H9 (cell line): Measurements from ENCODE around the gene JPT2. TPM values are rescaled to one million over a fixed set of nuclear protein-coding genes. Genes with fewer than 3 reads are reported as not detected.

Source experiments
- DNase-seq: peaks from one replicate; pipeline ENCODE4 v3.0.0-alpha.2; 2017
- H2AFZ ChIP-seq: one replicate; pipeline ENCODE4 v1.6.1; 2013; ENCODE audit warnings: mild to moderate bottlenecking, low read length, control low read depth, moderate library complexity
- H2AK5ac ChIP-seq: 2 replicates; pipeline ENCODE4 v1.6.1; 2013; ENCODE audit warnings: low read length, control low read depth, mixed read lengths; ENCODE audit not compliant: insufficient read length
- H2BK120ac ChIP-seq: one replicate; pipeline ENCODE4 v1.6.1; 2013; ENCODE audit warnings: low read depth, mild to moderate bottlenecking, low read length, control low read depth, inconsistent platforms; ENCODE audit not compliant: poor library complexity, severe bottlenecking
- H2BK12ac ChIP-seq: 2 replicates; pipeline ENCODE4 v1.6.1; 2013; ENCODE audit warnings: low read length, control low read depth, mixed read lengths, low read depth; ENCODE audit not compliant: insufficient read length
- H2BK15ac ChIP-seq: 2 replicates; pipeline ENCODE4 v1.6.1; 2013; ENCODE audit warnings: low read depth, low read length, control low read depth
- H2BK20ac ChIP-seq: one replicate; pipeline ENCODE4 v1.6.1; 2013; ENCODE audit warnings: low read depth, mild to moderate bottlenecking, low read length, control low read depth, inconsistent platforms; ENCODE audit not compliant: poor library complexity, severe bottlenecking
- H2BK5ac ChIP-seq: 2 replicates; pipeline ENCODE4 v1.6.1; 2013; ENCODE audit warnings: low read length, control low read depth, mixed read lengths; ENCODE audit not compliant: insufficient read length
- H3K14ac ChIP-seq: 2 replicates; pipeline ENCODE4 v1.6.1; 2013; ENCODE audit warnings: low read length, control low read depth; ENCODE audit not compliant: insufficient read depth
- H3K18ac ChIP-seq: 2 replicates; pipeline ENCODE4 v1.6.1; 2013; ENCODE audit warnings: low read depth, mild to moderate bottlenecking, mixed read lengths, low read length, control low read depth; ENCODE audit not compliant: insufficient read length
- H3K23ac ChIP-seq: 2 replicates; pipeline ENCODE4 v1.6.1; 2013; ENCODE audit warnings: low read length, control low read depth, mixed read lengths, low read depth; ENCODE audit not compliant: insufficient read length
- H3K23me2 ChIP-seq: 2 replicates; pipeline ENCODE4 v1.6.1; 2013; ENCODE audit warnings: low read depth, mild to moderate bottlenecking, mixed read lengths, low read length, control low read depth; ENCODE audit not compliant: insufficient read length, poor library complexity, severe bottlenecking
- H3K27ac ChIP-seq: 2 replicates; pipeline ENCODE4 v1.5.1; 2013; ENCODE audit warnings: low read length, control low read depth, mixed read lengths, low read depth; ENCODE audit not compliant: insufficient read length
- H3K27me3 ChIP-seq: 2 replicates; pipeline ENCODE4 v1.6.1; 2013; ENCODE audit warnings: low read length, control low read depth, inconsistent platforms; ENCODE audit not compliant: insufficient read depth
- H3K4ac ChIP-seq: 2 replicates; pipeline ENCODE4 v1.6.1; 2013; ENCODE audit warnings: low read depth, mild to moderate bottlenecking, control low read depth, inconsistent platforms, low read length, moderate library complexity
- H3K4me1 ChIP-seq: 2 replicates; pipeline ENCODE4 v1.6.1; 2013; ENCODE audit warnings: low read length, control low read depth, inconsistent platforms; ENCODE audit not compliant: insufficient read depth
- H3K4me2 ChIP-seq: 2 replicates; pipeline ENCODE4 v1.6.1; 2013; ENCODE audit warnings: low read length, control low read depth, mixed read lengths; ENCODE audit not compliant: insufficient read length, insufficient read depth
- H3K56ac ChIP-seq: 2 replicates; pipeline ENCODE4 v1.6.1; 2013; ENCODE audit warnings: low read depth, mild to moderate bottlenecking, mixed read lengths, low read length, control low read depth; ENCODE audit not compliant: insufficient read length
- H3K79me1 ChIP-seq: 2 replicates; pipeline ENCODE4 v1.6.1; 2013; ENCODE audit warnings: low read depth, mild to moderate bottlenecking, moderate library complexity, low read length, control low read depth, inconsistent platforms; ENCODE audit not compliant: insufficient read depth, poor library complexity, severe bottlenecking
- H3K79me2 ChIP-seq: 2 replicates; pipeline ENCODE4 v1.6.1; 2013; ENCODE audit warnings: low read length, control low read depth, inconsistent platforms; ENCODE audit not compliant: insufficient read depth
- H3K9ac ChIP-seq: 2 replicates; pipeline ENCODE4 v1.6.1; 2013; ENCODE audit warnings: low read length, control low read depth, mixed read lengths; ENCODE audit not compliant: insufficient read length; ENCODE audit errors: extremely low read depth
- H3K9me3 ChIP-seq: one replicate; pipeline ENCODE4 v1.6.1; 2013; ENCODE audit warnings: low read depth, low read length, inconsistent platforms; ENCODE audit not compliant: control insufficient read depth
- H3T11ph ChIP-seq: one replicate; pipeline ENCODE4 v1.6.1; 2013; ENCODE audit warnings: mild to moderate bottlenecking, low read length, control low read depth, inconsistent platforms
- H4K20me1 ChIP-seq: one replicate; pipeline ENCODE4 v1.6.1; 2013; ENCODE audit not compliant: control insufficient read depth, insufficient read length, insufficient read depth
- H4K5ac ChIP-seq: 2 replicates; pipeline ENCODE4 v1.6.1; 2013; ENCODE audit warnings: low read depth, mild to moderate bottlenecking, mixed read lengths, low read length, control low read depth; ENCODE audit not compliant: insufficient read length
- H4K8ac ChIP-seq: replicated peaks from 2 replicates; pipeline ENCODE4 v1.6.1; 2013; ENCODE audit warnings: low read length, control low read depth, mixed read lengths, low read depth; ENCODE audit not compliant: insufficient read length
- H4K91ac ChIP-seq: 2 replicates; pipeline ENCODE4 v1.6.1; 2013; ENCODE audit warnings: low read depth, mild to moderate bottlenecking, moderate library complexity, mixed read lengths, low read length, control low read depth; ENCODE audit not compliant: insufficient read length
- H3K27ac Mint-ChIP-seq, 3 experiments: 2 replicates in 2 of 3; 3 replicates in 1 of 3; pipeline ENCODE4 v1.8.0; 2020 to 2021; ENCODE audit warnings: mixed read lengths in 3 of 3, mild to moderate bottlenecking in 1 of 3, moderate library complexity in 1 of 3
- H3K27me3 Mint-ChIP-seq: 2 replicates; pipeline ENCODE4 v1.8.0; 2021; ENCODE audit warnings: low read depth, mild to moderate bottlenecking, moderate library complexity, mixed read lengths
- H3K36me3 Mint-ChIP-seq, 3 experiments: 2 replicates in 2 of 3; 3 replicates in 1 of 3; pipeline ENCODE4 v1.8.0; 2020 to 2021; ENCODE audit warnings: low read depth in 3 of 3, mixed read lengths in 3 of 3; ENCODE audit not compliant: insufficient read depth in 1 of 3
- H3K4me1 Mint-ChIP-seq, 2 experiments: 2 replicates each; pipeline ENCODE4 v1.8.0; 2020; ENCODE audit warnings: mixed read lengths in 2 of 2
- H3K4me3 Mint-ChIP-seq, 2 experiments: 2 replicates in 1 of 2; 3 replicates in 1 of 2; pipeline ENCODE4 v1.8.0; 2020 to 2021; ENCODE audit warnings: mild to moderate bottlenecking in 2 of 2, mixed read lengths in 2 of 2, moderate library complexity in 1 of 2
- H3K9me3 Mint-ChIP-seq, 2 experiments: 2 replicates in 1 of 2; 3 replicates in 1 of 2; pipeline ENCODE4 v1.8.0; 2020; ENCODE audit warnings: mild to moderate bottlenecking in 2 of 2, mixed read lengths in 2 of 2, moderate library complexity in 1 of 2
- CTCF ChIP-seq: fragments of 200-600 bp; sonication (generic); conservative IDR thresholded peaks from 3 replicates; pipeline ENCODE4 v1.8.0; 2021; ENCODE audit warnings: antibody characterized with exemption, mild to moderate bottlenecking
- WGBS: extraction: QIAGEN DNeasy Blood & Tissue Kit; methylation state at CpG from one replicate; pipeline ENCODE4 v1.1.7; 2013; ENCODE audit warnings: missing lambda C conversion rate, low lambda C conversion rate, mixed read lengths; ENCODE audit not compliant: insufficient read length; ENCODE audit errors: extremely low coverage; 5-methylcytosine and 5-hydroxymethylcytosine counted together
- total RNA-seq: library from RNA; stranded (reverse); gene quantifications from 2 replicates; pipeline ENCODE4 v1.2.1, GENCODE V29; 2021

The JPT2 gene
- total RNA-seq, 1 experiment from 2014 or later, result 206 TPM

- Histone ChIP-seq H3K79me2 (no peaks in the 10 kb centered on the region), H3K27ac (no peak overlapping the region), H3K4ac (no peak overlapping the region), H2AK5ac (no peak overlapping the region), H4K5ac (no peak overlapping the region), H3T11ph (no peak overlapping the region), H3K18ac (no peak overlapping the region), H3K56ac (no peak overlapping the region), H4K20me1 (no peaks in the 10 kb centered on the region), H2BK12ac (no peak overlapping the region), H3K14ac (no peak overlapping the region), H3K23ac (no peak overlapping the region), H3K23me2 (no peaks in the 10 kb centered on the region), H3K79me1 (no peaks in the 10 kb centered on the region), H2BK120ac (no peak overlapping the region), H3K9me3 (no peaks in the 10 kb centered on the region), H2BK15ac (no peak overlapping the region), H2BK5ac (no peak overlapping the region), H4K8ac (no peak overlapping the region), H3K4me2 (no peak overlapping the region), H3K9ac (no peak overlapping the region), H2AFZ (no peak overlapping the region), H3K4me1 (no peaks in the 10 kb centered on the region), H3K27me3 (no peaks in the 10 kb centered on the region), H4K91ac (no peak overlapping the region), H2BK20ac (no peak overlapping the region)
- WGBS, result no CpG with 5 or more reads among the region's 7 CpGs
- H3K4me3 Mint-ChIP-seq, result no peak overlapping the region
- no peak for TF ChIP-seq CTCF
- peaks cover 42 to 97% (median 88%) of the 10 kb centered on the region in 3 experiments; a peak in 6 of 7 replicates for H3K36me3 Mint-ChIP-seq
- H3K4me1 Mint-ChIP-seq, result no peaks in the 10 kb centered on the region
- no peak overlapping the region for H3K27ac Mint-ChIP-seq
- H3K9me3 Mint-ChIP-seq, result no peaks in the 10 kb centered on the region; a peak in 1 of 5 replicates
- H3K27me3 Mint-ChIP-seq, result no peaks in the 10 kb centered on the region
- DNase-seq, result no peak
Measured at GRCh38 chr16:1670866-1671265, 7.2 kb upstream of the JPT2 start.
